CD4-positive, alpha-beta T cell (primary cell): Measurements from ENCODE around the gene ENSA. TPM values are rescaled to one million over a fixed set of nuclear protein-coding genes. Genes with fewer than 3 reads are reported as not detected.
A peak's percentile ranks its signal among the peaks of the same experiment; 100 is the strongest.

Experiments used
- ATAC-seq: fragments of 200-7000 bp; cut with Tn5 transposase; one replicate; pipeline ENCODE4 v1.10.0; 2022; ENCODE audit warnings: mild to moderate bottlenecking; ENCODE audit not compliant: poor library complexity
- CTCF ChIA-PET: fragments of 350-600 bp; sonication (Branson Sonifier 250); formaldehyde crosslinking; loops from one replicate; lab custom pipeline; 2021; ENCODE audit warnings: antibody characterized with exemption, inconsistent platforms; lab: Charles Lee
- POLR2A ChIA-PET: fragments of 350-600 bp; sonication (Branson Sonifier 250); formaldehyde crosslinking; loops from one replicate; lab custom pipeline; 2021; ENCODE audit warnings: antibody characterized with exemption, inconsistent platforms; lab: Charles Lee
- DNase-seq, 14 experiments: peaks; one replicate each; pipeline ENCODE4 v3.0.0-alpha.2; 2013 to 2020; ENCODE audit warnings: mixed read lengths in 2 of 14
- H3K27ac ChIP-seq, 2 donors: one replicate each; pipeline versions ENCODE4 v1.5.1 to v1.7.0; 2013; ENCODE audit warnings: low read length in 2 of 2, low read depth in 1 of 2, mild to moderate bottlenecking in 1 of 2
- H3K27me3 ChIP-seq, 2 experiments: 1 replicate in 1 of 2; 2 replicates in 1 of 2; pipeline versions ENCODE4 v1.6.1 to v1.7.0; 2013; ENCODE audit warnings: low read length in 2 of 2, control low read depth in 1 of 2, mild to moderate bottlenecking in 1 of 2, moderate library complexity in 1 of 2; ENCODE audit not compliant: insufficient read depth in 2 of 2, control insufficient read depth in 1 of 2
- H3K36me3 ChIP-seq: one replicate; pipeline ENCODE4 v1.6.1; 2013; ENCODE audit warnings: low read length, control low read depth; ENCODE audit not compliant: insufficient read depth
- H3K4me1 ChIP-seq: one replicate; pipeline ENCODE4 v1.6.1; 2013; ENCODE audit warnings: low read length, control low read depth; ENCODE audit not compliant: insufficient read depth
- H3K4me3 ChIP-seq: one replicate; pipeline ENCODE4 v1.5.1; 2013; ENCODE audit warnings: mild to moderate bottlenecking, low read length, moderate library complexity
- H3K9me3 ChIP-seq, 2 experiments: 1 replicate in 1 of 2; 2 replicates in 1 of 2; pipeline versions ENCODE4 v1.6.1 to v1.7.0; 2013; ENCODE audit warnings: low read length in 2 of 2, mild to moderate bottlenecking in 2 of 2, control low read depth in 1 of 2, moderate library complexity in 1 of 2; ENCODE audit not compliant: control insufficient read depth in 1 of 2, insufficient read depth in 1 of 2
- H3K27ac Mint-ChIP-seq: one replicate; pipeline ENCODE4 v1.8.0; 2020; ENCODE audit warnings: mixed read lengths
- H3K27me3 Mint-ChIP-seq: one replicate; pipeline ENCODE4 v1.8.0; 2021; ENCODE audit warnings: mixed read lengths
- H3K36me3 Mint-ChIP-seq: one replicate; pipeline ENCODE4 v1.8.0; 2021; ENCODE audit warnings: low read depth, mixed read lengths
- H3K4me1 Mint-ChIP-seq: one replicate; pipeline ENCODE4 v1.8.0; 2021; ENCODE audit warnings: low read depth, mixed read lengths
- H3K4me3 Mint-ChIP-seq: one replicate; pipeline ENCODE4 v1.8.0; 2020; ENCODE audit warnings: mild to moderate bottlenecking, mixed read lengths
- H3K9me3 Mint-ChIP-seq: one replicate; pipeline ENCODE4 v1.8.0; 2020; ENCODE audit warnings: mixed read lengths
- CTCF ChIP-seq: fragments of 200-600 bp; IDR thresholded peaks from one replicate; pipeline ENCODE4 v1.8.0; 2022; ENCODE audit warnings: antibody characterized with exemption, mild to moderate bottlenecking
- intact Hi-C, 2 experiments: fragments of 100-400 bp; cut with DNase I in 1 of 2; cut with micrococcal nuclease in 1 of 2; formaldehyde crosslinking; loops; one replicate each; pipeline versions ENCODE4 v1.15.1 to v1.9.0; 2023 to 2025; cut with DNase I, micrococcal nuclease
- total RNA-seq, 174 experiments: library from RNA in 2 of 174; stranded (reverse) in 2 of 174; gene quantifications; one replicate each; pipeline ENCODE4 v1.2.3 and lab custom pipeline; 2021 to 2026

ENSA gene
- total RNA-seq, 2 experiments from 2014 or later, result 132 to 137 TPM

- Mint-ChIP-seq H3K36me3 (peaks cover 52% of the 10 kb centered on the region), H3K27me3 (no peaks in the 10 kb centered on the region), H3K4me1 (peaks cover 70% of the 10 kb centered on the region), H3K9me3 (no peaks in the 10 kb centered on the region), H3K27ac (peak overlapping the region; percentile 68), H3K4me3 (peak overlapping the region; percentile 8)
- DNase-seq (peak in 3 of 14 experiments; percentile 33 to 57 (median 41)), ATAC-seq (no peak)
- no peaks in the 10 kb centered on the region for H3K9me3 ChIP-seq
- intact Hi-C loops, result no loop called here
- ChIA-PET POLR2A (interaction anchor here (0.7 to 3.0 kb wide), 8 partner anchors 14 to 54 kb away, joined by 3 to 12 read pairs (median 6); partner anchors contain the start of genes ENSA and MCL1), CTCF (interaction anchor here (0.9 to 3.6 kb wide), 3 partner anchors 14 to 54 kb away, joined by 3 to 28 read pairs (median 3); partner anchors contain the start of gene ENSA)
- peaks cover 15% of the 10 kb centered on the region for H3K36me3 ChIP-seq
- H3K27ac ChIP-seq, result no peak overlapping the region
- TF ChIP-seq CTCF, result no peak
- H3K4me1 ChIP-seq, result peaks cover 62% of the 10 kb centered on the region
- no peaks in the 10 kb centered on the region for H3K27me3 ChIP-seq
- no peak overlapping the region for H3K4me3 ChIP-seq
These were observed 13.8 kb downstream of the ENSA start for GRCh38 chr1:150615346-150616201.

- Mint-ChIP-seq H3K36me3 (peaks cover 37% of the 10 kb centered on the region), H3K9me3 (no peaks in the 10 kb centered on the region), H3K4me1 (peaks cover 55% of the 10 kb centered on the region), H3K27ac (peak overlapping the region; percentile 80), H3K27me3 (no peaks in the 10 kb centered on the region), H3K4me3 (peak overlapping the region; percentile 30)
- CTCF ChIA-PET, result interaction anchor here (1.1 to 3.6 kb wide), 5 partner anchors 8 to 52 kb away, joined by 3 to 28 read pairs (median 5); partner anchors contain the start of gene MCL1
- Histone ChIP-seq H3K36me3 (peaks cover 3% of the 10 kb centered on the region), H3K4me3 (no peak overlapping the region), H3K4me1 (peaks cover 60% of the 10 kb centered on the region), H3K9me3 (no peaks in the 10 kb centered on the region), H3K27ac (peak overlapping the region; percentile 75 to 76), H3K27me3 (no peaks in the 10 kb centered on the region)
- DNase-seq (peak in 10 of 14 experiments; percentile 16 to 84 (median 35)), ATAC-seq (peak; percentile 26)
- intact Hi-C loops, result no loop called here
- POLR2A ChIA-PET, result interaction anchor here (1.0 to 3.6 kb wide), 7 partner anchors 15 to 52 kb away, joined by 4 to 17 read pairs (median 8); partner anchors contain the start of genes ENSA and MCL1
- no peak for TF ChIP-seq CTCF
These were observed 16.1 kb downstream of the ENSA start for GRCh38 chr1:150613061-150613920.

- DNase-seq (no peak), ATAC-seq (no peak)
- ChIA-PET POLR2A (interaction anchor here (0.7 to 3.6 kb wide), 6 partner anchors 17 to 154 kb away, joined by 3 to 17 read pairs (median 6); partner anchors contain the start of genes CTSS, ENSA and MCL1), CTCF (interaction anchor here (0.5 to 2.5 kb wide), 4 partner anchors 9 to 71 kb away, joined by 3 to 20 read pairs (median 8); partner anchors contain the start of gene MCL1)
- Mint-ChIP-seq H3K27me3 (no peaks in the 10 kb centered on the region), H3K27ac (peak overlapping the region; percentile 80), H3K36me3 (peaks cover 35% of the 10 kb centered on the region), H3K4me3 (peak overlapping the region; percentile 49), H3K9me3 (no peaks in the 10 kb centered on the region), H3K4me1 (peaks cover 52% of the 10 kb centered on the region)
- Histone ChIP-seq H3K27ac (peak overlapping the region; percentile 75 to 92), H3K4me1 (peaks cover 60% of the 10 kb centered on the region), H3K27me3 (no peaks in the 10 kb centered on the region), H3K36me3 (peaks cover 3% of the 10 kb centered on the region), H3K9me3 (no peaks in the 10 kb centered on the region), H3K4me3 (peak overlapping the region; percentile 3)
- TF ChIP-seq CTCF, result no peak
- intact Hi-C loops, result no loop called here
These were observed 17.4 kb downstream of the ENSA start for GRCh38 chr1:150612014-150612345.
